Smooth muscle cell (in vitro differentiated cells): ENCODE data around the gene CNGB1. TPM values are rescaled to one million over a fixed set of nuclear protein-coding genes. Genes with fewer than 3 reads are reported as not detected.

Source experiments
- DNase-seq: peaks from one replicate; lab custom pipeline; 2025; ENCODE audit not compliant: unreplicated experiment; lab: John Stamatoyannopoulos, UW
- H2AFZ ChIP-seq: fragments of 200-600 bp; sonication (generic); 2 replicates; pipeline ENCODE4 v1.6.0; 2016; ENCODE audit warnings: antibody characterized with exemption, low read depth, mild to moderate bottlenecking
- H3F3A ChIP-seq: fragments of 200-600 bp; sonication (generic); 2 replicates; pipeline ENCODE4 v1.6.0; 2017; ENCODE audit warnings: antibody characterized with exemption, low read depth
- H3K27ac ChIP-seq: fragments of 200-600 bp; sonication (generic); 2 replicates; pipeline ENCODE4 v1.5.1; 2016; ENCODE audit warnings: low read depth, mild to moderate bottlenecking
- H3K27me3 ChIP-seq: fragments of 200-600 bp; sonication (generic); 2 replicates; pipeline ENCODE4 v1.6.1; 2016; ENCODE audit warnings: low read depth, mild to moderate bottlenecking
- H3K36me3 ChIP-seq: fragments of 200-600 bp; sonication (generic); 2 replicates; pipeline ENCODE4 v1.5.1; 2016; ENCODE audit warnings: low read depth
- H3K4me1 ChIP-seq: fragments of 200-600 bp; sonication (generic); 2 replicates; pipeline ENCODE4 v1.5.1; 2016; ENCODE audit warnings: low read depth
- H3K4me2 ChIP-seq: fragments of 200-600 bp; sonication (generic); 2 replicates; pipeline ENCODE4 v1.6.0; 2016; ENCODE audit warnings: mild to moderate bottlenecking
- H3K4me3 ChIP-seq: fragments of 200-600 bp; sonication (generic); 2 replicates; pipeline ENCODE4 v1.5.1; 2016; ENCODE audit warnings: mild to moderate bottlenecking
- H3K79me2 ChIP-seq: fragments of 200-600 bp; sonication (generic); 2 replicates; pipeline ENCODE4 v1.6.0; 2016; ENCODE audit warnings: low read depth, mild to moderate bottlenecking
- H3K9ac ChIP-seq: fragments of 200-600 bp; sonication (generic); 2 replicates; pipeline ENCODE4 v1.6.0; 2016; ENCODE audit warnings: low read depth
- H3K9me3 ChIP-seq: fragments of 200-600 bp; sonication (generic); replicated peaks from 2 replicates; pipeline ENCODE4 v1.5.1; 2016; ENCODE audit warnings: low read depth
- H4K20me1 ChIP-seq: fragments of 200-600 bp; sonication (generic); 2 replicates; pipeline ENCODE4 v1.6.0; 2016; ENCODE audit warnings: low read depth
- CTCF ChIP-seq: fragments of 200-600 bp; sonication (generic); IDR thresholded peaks from 2 replicates; pipeline ENCODE4 v1.5.1; 2017; ENCODE audit warnings: borderline replicate concordance, mild to moderate bottlenecking, antibody characterized with exemption; ENCODE audit not compliant: insufficient read depth, poor library complexity, severe bottlenecking
- WGBS: methylation state at CpG from one replicate; pipeline ENCODE4 v1.1.7; 2016; ENCODE audit warnings: low lambda C conversion rate; 5-methylcytosine and 5-hydroxymethylcytosine counted together
- polyA plus RNA-seq: library from polyadenylated mRNA; unstranded; fragments of >200 nt; fragmentation: Nextera tagmentation; extraction: Ambion mirVana; gene quantifications from 2 replicates; pipeline ENCODE4 v1.2.1, GENCODE V29; 2016
- total RNA-seq: library from RNA; depleted of rRNA; stranded (reverse); fragments of >200 nt; gene quantifications from 2 replicates; pipeline ENCODE4 v1.2.3, GENCODE V29; 2014

The CNGB1 gene
- total and polyA plus RNA-seq, 2 experiments from 2014 or later = not detected

GRCh38 chr16:57985204-57986181, 14.6 kb upstream of the CNGB1 start:
- no peaks in the 10 kb centered on the region for H3K36me3 ChIP-seq
- no peak overlapping the region for H3K9ac ChIP-seq
- no peaks in the 10 kb centered on the region for H3K9me3 ChIP-seq
- no peak overlapping the region for H3K27ac ChIP-seq
- H3K4me1 ChIP-seq = peaks cover 6% of the 10 kb centered on the region
- peak overlapping the region; percentile 85 for H3K4me2 ChIP-seq
- peaks cover 11% of the 10 kb centered on the region for H3K27me3 ChIP-seq
- no peaks in the 10 kb centered on the region for H3F3A ChIP-seq
- no peaks in the 10 kb centered on the region for H3K79me2 ChIP-seq
- H3K4me3 ChIP-seq = peak overlapping the region; percentile 59
- 15% methylated on average over 43 of the region's 62 CpGs for WGBS
- peak overlapping the region; percentile 96 for H2AFZ ChIP-seq
- TF ChIP-seq CTCF = no peak
- H4K20me1 ChIP-seq = no peaks in the 10 kb centered on the region
- DNase-seq = no peak

GRCh38 chr16:57984443-57985203, 13.7 kb upstream of the CNGB1 start:
- H3K4me2 ChIP-seq = peak overlapping the region; percentile 85
- peaks cover 11% of the 10 kb centered on the region for H3K27me3 ChIP-seq
- DNase-seq = peak; percentile 47
- H3F3A ChIP-seq = no peaks in the 10 kb centered on the region
- H3K36me3 ChIP-seq = no peaks in the 10 kb centered on the region
- no peak overlapping the region for H3K9ac ChIP-seq
- H3K4me3 ChIP-seq = peak overlapping the region; percentile 59
- H3K4me1 ChIP-seq = peaks cover 6% of the 10 kb centered on the region
- no peaks in the 10 kb centered on the region for H3K9me3 ChIP-seq
- 18% methylated on average over 41 of the region's 64 CpGs for WGBS
- no peaks in the 10 kb centered on the region for H4K20me1 ChIP-seq
- TF ChIP-seq CTCF = no peak
- H2AFZ ChIP-seq = peak overlapping the region; percentile 96
- no peaks in the 10 kb centered on the region for H3K79me2 ChIP-seq
- H3K27ac ChIP-seq = no peak overlapping the region

- DNase-seq = no peak
- WGBS = 79% methylated on average over 5 of the region's 5 CpGs
- H3K9ac ChIP-seq = no peak overlapping the region
Observed at GRCh38 chr16:57982385-57982784, 11.5 kb upstream of the CNGB1 start.

More at GRCh38 chr16:57982385-57982784, 11.5 kb upstream of the CNGB1 start:
- H3K36me3 ChIP-seq = no peaks in the 10 kb centered on the region
- H4K20me1 ChIP-seq = no peaks in the 10 kb centered on the region
- H3K4me1 ChIP-seq = peaks cover 6% of the 10 kb centered on the region
- H3K4me3 ChIP-seq = no peak overlapping the region
- no peak overlapping the region for H2AFZ ChIP-seq
- H3K79me2 ChIP-seq = no peaks in the 10 kb centered on the region
- no peak overlapping the region for H3K4me2 ChIP-seq
- peaks cover 11% of the 10 kb centered on the region for H3K27me3 ChIP-seq
- H3K27ac ChIP-seq = no peak overlapping the region
- TF ChIP-seq CTCF = no peak
- no peaks in the 10 kb centered on the region for H3K9me3 ChIP-seq
- no peaks in the 10 kb centered on the region for H3F3A ChIP-seq
